Activated naive CD4-positive, alpha-beta T cell treated with anti-CD3 and anti-CD28 coated beads, Interleukin-2, amount 10 ng/mL, durations not matched to agents 7 days and 5 days (primary cell): ENCODE measurements around the gene CSK.
"Not testable (repeated sequence)": the region's sequence is repeated elsewhere in the genome, so short reads cannot be mapped to it uniquely, and the experiment has no call there.

Source experiments
- CTCF ChIA-PET: fragments of 350-600 bp; sonication (Branson Sonifier 250); formaldehyde crosslinking; loops from one replicate; lab custom pipeline; 2021; ENCODE audit warnings: antibody characterized with exemption; lab: Charles Lee
- DNase-seq: peaks from one replicate; pipeline ENCODE4 v3.0.0-alpha.2; 2020
- H3K27ac Mint-ChIP-seq: one replicate; pipeline ENCODE4 v1.8.0; 2021; ENCODE audit warnings: mild to moderate bottlenecking, moderate library complexity, mixed read lengths
- H3K27me3 Mint-ChIP-seq: one replicate; pipeline ENCODE4 v1.8.0; 2021; ENCODE audit warnings: mild to moderate bottlenecking, mixed read lengths
- H3K36me3 Mint-ChIP-seq: one replicate; pipeline ENCODE4 v1.8.0; 2021; ENCODE audit warnings: mixed read lengths
- H3K4me1 Mint-ChIP-seq: one replicate; pipeline ENCODE4 v1.8.0; 2021; ENCODE audit warnings: mixed read lengths
- H3K4me3 Mint-ChIP-seq: one replicate; pipeline ENCODE4 v1.8.0; 2021; ENCODE audit warnings: mild to moderate bottlenecking, moderate library complexity, mixed read lengths
- H3K9me3 Mint-ChIP-seq: one replicate; pipeline ENCODE4 v1.8.0; 2021; ENCODE audit warnings: mixed read lengths

The CSK gene

DNA sequence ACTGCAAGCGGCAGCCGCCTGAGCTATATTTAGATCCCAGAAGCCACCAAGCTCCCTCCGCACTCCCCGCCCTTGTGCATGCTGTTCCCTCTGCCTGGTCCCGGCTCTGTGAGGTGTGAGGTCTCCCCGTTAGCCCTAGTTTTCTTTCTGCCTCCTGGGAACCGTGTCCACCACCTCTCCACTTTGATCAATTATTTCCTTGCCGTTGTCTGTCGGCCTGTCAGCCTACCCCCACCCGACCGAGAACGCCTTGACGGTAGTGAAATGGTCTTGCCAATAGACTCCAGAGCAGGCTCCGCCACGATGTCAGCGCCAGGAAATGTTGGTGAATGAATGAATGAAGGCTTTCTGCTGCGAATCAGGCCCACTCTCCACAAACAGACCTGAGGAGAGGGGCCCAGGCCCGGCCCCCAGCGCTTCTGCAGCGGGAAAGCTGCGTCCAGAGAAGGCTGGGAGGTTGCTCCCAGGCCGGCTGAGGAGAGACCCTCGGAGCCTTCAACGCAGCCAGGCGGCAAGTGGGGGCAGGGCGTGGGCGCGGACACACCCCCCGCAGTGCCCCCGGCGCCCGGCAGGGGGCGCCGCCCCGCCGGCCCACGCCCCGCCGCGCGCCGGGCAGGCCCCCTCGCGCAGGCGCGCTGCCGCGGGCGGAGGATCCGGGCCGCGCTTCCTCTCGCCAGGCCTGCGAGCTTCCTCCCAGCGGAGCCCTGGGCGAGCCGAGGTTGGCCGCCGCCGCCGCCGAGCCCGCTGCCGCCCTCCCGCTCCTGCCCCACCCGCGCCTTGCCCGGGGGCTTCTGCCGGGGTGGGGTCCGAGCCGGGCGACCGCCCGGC lies at the start of gene CSK:
Gene CSK (plus strand): TSS at position 650 of the 828 bp plus-strand sequence. CDS start 16,218 bp downstream, outside the sequence.
- H3K4me3 Mint-ChIP-seq: peak within 1 kb of the TSS; percentile 91
- peaks cover 33% of the 10 kb centered on the region for H3K36me3 Mint-ChIP-seq
- peak within 1 kb of the TSS; percentile 99 for H3K27ac Mint-ChIP-seq
- CTCF ChIA-PET: interaction anchor here (0.6 to 23.0 kb wide), 8 partner anchors 11 to 168 kb away, joined by 3 to 880 read pairs (median 5); no protein-coding TSS in a partner anchor
- H3K4me1 Mint-ChIP-seq: peaks cover 62% of the 10 kb centered on the region
- H3K27me3 Mint-ChIP-seq: no peaks in the 10 kb centered on the region
- DNase-seq: peak; percentile 80
- H3K9me3 Mint-ChIP-seq: no peaks in the 10 kb centered on the region

DNA sequence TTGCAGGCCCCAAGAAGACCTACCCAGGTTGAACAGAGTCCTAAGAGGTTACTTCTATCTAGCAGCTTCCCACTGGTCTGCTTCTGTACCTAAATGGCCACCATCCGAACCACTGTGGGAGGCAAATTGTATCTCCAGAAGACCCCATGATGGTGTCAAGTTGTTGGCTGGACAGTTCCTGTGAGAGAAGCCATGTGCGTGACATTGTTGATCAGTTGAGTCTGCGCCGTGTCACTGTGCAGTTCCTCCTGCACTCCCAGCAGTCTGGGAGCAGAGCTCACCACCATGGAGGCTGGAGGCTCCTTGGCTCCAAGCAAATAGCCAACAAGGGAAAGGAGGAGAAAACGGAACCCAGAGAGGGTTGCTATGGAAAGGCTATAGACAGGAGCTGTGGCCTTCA lies 49.0 kb upstream of the CSK start:
- Mint-ChIP-seq H3K27ac (no peak overlapping the region), H3K4me3 (no peak overlapping the region), H3K36me3 (no peaks in the 10 kb centered on the region), H3K4me1 (peaks cover 7% of the 10 kb centered on the region), H3K9me3 (peaks cover 5% of the 10 kb centered on the region), H3K27me3 (peaks cover 43% of the 10 kb centered on the region)
- no peak for DNase-seq
- CTCF ChIA-PET: no interaction called here

DNA sequence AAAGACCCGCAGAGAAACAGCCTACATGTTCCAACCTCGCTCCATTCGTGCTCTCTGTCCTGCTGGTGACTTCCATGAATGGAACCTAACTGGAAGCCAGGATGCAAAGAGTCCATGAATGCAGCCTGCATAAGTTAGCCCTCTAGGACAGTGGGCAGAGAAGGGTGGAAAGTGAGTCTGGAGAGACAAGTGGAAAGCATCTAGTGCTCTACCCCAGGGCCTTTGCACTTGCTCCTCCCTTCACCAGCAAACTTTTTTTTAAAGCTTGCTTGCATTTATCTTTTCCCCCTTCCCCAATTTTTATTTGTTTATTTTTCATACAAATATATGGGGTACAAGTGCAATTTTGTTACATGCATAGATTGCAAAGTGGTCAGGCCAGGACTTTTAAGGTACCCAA lies 48.6 kb upstream of the CSK start:
- Mint-ChIP-seq H3K27ac (no peak overlapping the region), H3K36me3 (no peaks in the 10 kb centered on the region), H3K4me3 (no peak overlapping the region), H3K9me3 (peaks cover 9% of the 10 kb centered on the region), H3K27me3 (peaks cover 40% of the 10 kb centered on the region), H3K4me1 (peaks cover 7% of the 10 kb centered on the region)
- CTCF ChIA-PET: no interaction called here
- no peak for DNase-seq

- CTCF ChIA-PET: no interaction called here
- Mint-ChIP-seq H3K27ac (no peak overlapping the region), H3K4me3 (no peak overlapping the region), H3K27me3 (peaks cover 45% of the 10 kb centered on the region), H3K36me3 (no peaks in the 10 kb centered on the region), H3K4me1 (peaks cover 3% of the 10 kb centered on the region), H3K9me3 (peaks cover 10% of the 10 kb centered on the region)
- no peak for DNase-seq
Measured at GRCh38 chr15:74735305-74735704, 46.6 kb upstream of the CSK start.

DNA sequence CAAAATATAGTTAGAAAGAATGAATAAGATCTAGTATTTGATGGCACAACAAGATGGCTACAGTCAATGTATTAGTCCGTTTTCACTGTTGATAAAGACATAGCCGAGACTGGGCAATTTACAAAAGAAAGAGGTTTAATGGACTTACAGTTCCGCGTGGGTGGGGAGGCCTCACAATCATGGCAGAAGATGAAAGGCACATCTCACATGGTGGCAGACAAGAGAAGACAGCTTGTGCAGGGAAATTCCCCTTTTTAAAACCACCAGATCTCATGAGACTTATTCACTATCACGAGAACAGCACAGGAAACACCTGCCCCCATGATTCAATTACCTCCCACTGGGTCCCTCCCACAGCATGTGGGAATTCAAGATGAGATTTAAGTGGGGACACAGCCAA lies 43.6 kb upstream of the CSK start:
- DNase-seq, H3K36me3 Mint-ChIP-seq: not testable (repeated sequence)
- peaks cover 44% of the 10 kb centered on the region for H3K27me3 Mint-ChIP-seq

DNA sequence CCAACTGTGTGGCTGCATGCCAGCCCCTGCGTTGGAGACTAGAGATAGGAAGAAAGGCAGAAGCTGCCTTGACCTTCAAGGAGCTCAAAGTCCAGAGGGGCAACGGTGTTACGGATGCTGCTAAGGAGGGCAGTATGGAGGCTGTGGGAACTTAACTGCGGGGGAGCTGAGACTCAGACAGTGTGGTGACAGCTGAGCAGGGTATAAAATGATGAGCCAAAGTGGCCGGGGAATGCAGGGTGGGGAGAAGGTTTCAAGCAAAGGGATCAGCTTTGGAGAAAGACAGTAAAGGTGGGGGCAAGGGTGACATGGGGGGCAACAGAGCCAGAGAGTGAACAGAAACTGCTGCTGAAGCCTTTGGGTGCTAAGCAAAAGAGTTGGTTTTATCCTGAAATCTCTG lies 39.5 kb upstream of the CSK start:
- H3K4me3 Mint-ChIP-seq: no peak overlapping the region
- peaks cover 3% of the 10 kb centered on the region for H3K4me1 Mint-ChIP-seq
- CTCF ChIA-PET: interaction anchor here (0.7 to 1.2 kb wide), 2 partner anchors 79 to 99 kb away, joined by 3 read pairs; no protein-coding TSS in a partner anchor
- DNase-seq: no peak
- no peak overlapping the region for H3K27ac Mint-ChIP-seq
- H3K9me3 Mint-ChIP-seq: peaks cover 12% of the 10 kb centered on the region
- peaks cover 22% of the 10 kb centered on the region for H3K27me3 Mint-ChIP-seq
- no peaks in the 10 kb centered on the region for H3K36me3 Mint-ChIP-seq

More for the DNA sequence above, 43.6 kb upstream of the CSK start:
- H3K4me3 Mint-ChIP-seq, H3K27ac Mint-ChIP-seq, H3K4me1 Mint-ChIP-seq, CTCF ChIA-PET: not testable (repeated sequence)
- peaks cover 15% of the 10 kb centered on the region for H3K9me3 Mint-ChIP-seq

- no peak overlapping the region for H3K27ac Mint-ChIP-seq
- CTCF ChIA-PET: no interaction called here
- peaks cover 5% of the 10 kb centered on the region for H3K9me3 Mint-ChIP-seq
- no peaks in the 10 kb centered on the region for H3K36me3 Mint-ChIP-seq
- H3K4me1 Mint-ChIP-seq: no peaks in the 10 kb centered on the region
- no peak for DNase-seq
- peaks cover 21% of the 10 kb centered on the region for H3K27me3 Mint-ChIP-seq
- H3K4me3 Mint-ChIP-seq: no peak overlapping the region
Measured at GRCh38 chr15:74746389-74746788, 35.5 kb upstream of the CSK start.

- Mint-ChIP-seq H3K4me3 (no peak within 1 kb of the TSS), H3K27me3 (peaks cover 17% of the 10 kb centered on the region), H3K27ac (no peak within 1 kb of the TSS), H3K36me3 (no peaks in the 10 kb centered on the region), H3K9me3 (no peaks in the 10 kb centered on the region), H3K4me1 (no peaks in the 10 kb centered on the region)
- DNase-seq: no peak
- CTCF ChIA-PET: interaction anchor here (1.3 kb wide), 1 partner anchor 113 kb away, joined by 5 read pairs; no protein-coding TSS in a partner anchor
Measured at GRCh38 chr15:74748322-74748946, 33.4 kb upstream of the CSK start, which contains the start of gene CYP1A2. Gene CYP1A2 (plus strand): TSS chr15:74748845. CDS start chr15:74749739, 894 bp downstream.

DNA sequence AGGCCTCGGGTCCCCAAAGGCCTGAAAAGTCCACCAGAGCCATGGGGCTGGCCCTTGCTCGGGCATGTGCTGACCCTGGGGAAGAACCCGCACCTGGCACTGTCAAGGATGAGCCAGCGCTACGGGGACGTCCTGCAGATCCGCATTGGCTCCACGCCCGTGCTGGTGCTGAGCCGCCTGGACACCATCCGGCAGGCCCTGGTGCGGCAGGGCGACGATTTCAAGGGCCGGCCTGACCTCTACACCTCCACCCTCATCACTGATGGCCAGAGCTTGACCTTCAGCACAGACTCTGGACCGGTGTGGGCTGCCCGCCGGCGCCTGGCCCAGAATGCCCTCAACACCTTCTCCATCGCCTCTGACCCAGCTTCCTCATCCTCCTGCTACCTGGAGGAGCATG lies 32.0 kb upstream of the CSK start:
- Mint-ChIP-seq H3K27ac (no peak overlapping the region), H3K27me3 (peaks cover 23% of the 10 kb centered on the region), H3K4me1 (no peaks in the 10 kb centered on the region), H3K36me3 (no peaks in the 10 kb centered on the region), H3K4me3 (no peak overlapping the region), H3K9me3 (no peaks in the 10 kb centered on the region)
- DNase-seq: no peak
- CTCF ChIA-PET: no interaction called here

GRCh38 chr15:74750751-74751150 lies 31.1 kb upstream of the CSK start:
- Mint-ChIP-seq H3K36me3 (no peaks in the 10 kb centered on the region), H3K9me3 (no peaks in the 10 kb centered on the region), H3K4me3 (no peak overlapping the region), H3K27me3 (peaks cover 30% of the 10 kb centered on the region), H3K27ac (no peak overlapping the region), H3K4me1 (no peaks in the 10 kb centered on the region)
- DNase-seq: no peak
- CTCF ChIA-PET: interaction anchor here (2.0 kb wide), 1 partner anchor 119 kb away, joined by 5 read pairs; no protein-coding TSS in a partner anchor

DNA sequence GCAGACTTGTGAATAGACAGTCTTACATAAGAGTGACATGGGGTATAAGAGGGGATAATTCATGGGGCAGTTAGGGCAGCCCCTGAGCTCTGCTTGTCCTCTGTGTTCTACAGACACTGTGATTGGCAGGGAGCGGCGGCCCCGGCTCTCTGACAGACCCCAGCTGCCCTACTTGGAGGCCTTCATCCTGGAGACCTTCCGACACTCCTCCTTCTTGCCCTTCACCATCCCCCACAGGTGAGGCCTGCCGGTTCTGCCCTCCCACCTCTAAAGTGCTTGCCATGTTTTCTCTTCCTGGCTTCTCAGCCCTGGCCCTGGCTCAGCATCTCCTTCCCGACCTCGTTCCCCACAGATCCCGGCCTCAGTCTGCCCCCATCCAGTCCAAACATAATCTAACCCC lies 29.9 kb upstream of the CSK start:
- no peak for DNase-seq
- no peaks in the 10 kb centered on the region for H3K36me3 Mint-ChIP-seq
- H3K27me3 Mint-ChIP-seq: peaks cover 37% of the 10 kb centered on the region
- no peak overlapping the region for H3K4me3 Mint-ChIP-seq
- H3K27ac Mint-ChIP-seq: no peak overlapping the region
- no peaks in the 10 kb centered on the region for H3K4me1 Mint-ChIP-seq
- no peaks in the 10 kb centered on the region for H3K9me3 Mint-ChIP-seq
- CTCF ChIA-PET: interaction anchor here (1.0 to 2.0 kb wide), 2 partner anchors 116 to 120 kb away, joined by 4 to 5 read pairs; no protein-coding TSS in a partner anchor

DNA sequence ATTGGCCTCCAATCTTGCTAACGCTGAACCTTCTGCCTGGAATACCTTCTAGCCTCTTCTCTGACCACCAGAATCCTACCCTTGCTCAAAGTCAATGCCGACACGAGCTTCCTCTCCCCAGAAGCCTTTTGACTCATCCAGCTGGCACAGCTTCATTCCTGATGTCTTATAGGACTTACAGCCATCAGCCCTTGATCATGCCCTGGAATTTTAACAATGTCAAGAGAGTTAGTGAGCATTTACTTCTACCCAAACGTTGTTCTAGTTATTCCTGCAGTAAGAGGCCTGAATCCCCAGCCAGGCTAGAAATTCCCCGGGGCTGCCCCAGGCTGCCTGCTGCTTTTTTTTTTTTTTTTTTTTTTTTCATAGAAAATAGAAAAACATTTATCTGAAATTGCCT lies 29.3 kb upstream of the CSK start:
- Mint-ChIP-seq H3K4me1 (no peaks in the 10 kb centered on the region), H3K27me3 (peaks cover 37% of the 10 kb centered on the region), H3K36me3 (no peaks in the 10 kb centered on the region), H3K27ac (no peak overlapping the region), H3K4me3 (no peak overlapping the region), H3K9me3 (no peaks in the 10 kb centered on the region)
- CTCF ChIA-PET: interaction anchor here (2.0 kb wide), 1 partner anchor 121 kb away, joined by 5 read pairs; no protein-coding TSS in a partner anchor
- DNase-seq: no peak

DNA sequence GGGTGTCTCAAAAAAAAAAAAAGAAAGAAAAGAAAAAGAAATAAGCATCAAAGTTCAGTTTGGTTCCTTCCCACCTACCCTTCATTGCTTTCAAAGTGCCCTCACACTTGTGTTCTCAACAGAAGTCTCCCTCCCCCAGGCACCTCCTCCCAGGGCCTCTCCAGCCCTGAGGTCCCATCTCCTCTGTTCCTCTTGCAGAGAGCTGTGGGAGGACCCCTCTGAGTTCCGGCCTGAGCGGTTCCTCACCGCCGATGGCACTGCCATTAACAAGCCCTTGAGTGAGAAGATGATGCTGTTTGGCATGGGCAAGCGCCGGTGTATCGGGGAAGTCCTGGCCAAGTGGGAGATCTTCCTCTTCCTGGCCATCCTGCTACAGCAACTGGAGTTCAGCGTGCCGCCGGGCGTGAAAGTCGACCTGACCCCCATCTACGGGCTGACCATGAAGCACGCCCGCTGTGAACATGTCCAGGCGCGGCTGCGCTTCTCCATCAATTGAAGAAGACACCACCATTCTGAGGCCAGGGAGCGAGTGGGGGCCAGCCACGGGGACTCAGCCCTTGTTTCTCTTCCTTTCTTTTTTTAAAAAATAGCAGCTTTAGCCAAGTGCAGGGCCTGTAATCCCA lies 27.2 kb upstream of the CSK start:
- no peaks in the 10 kb centered on the region for H3K36me3 Mint-ChIP-seq

DNA sequence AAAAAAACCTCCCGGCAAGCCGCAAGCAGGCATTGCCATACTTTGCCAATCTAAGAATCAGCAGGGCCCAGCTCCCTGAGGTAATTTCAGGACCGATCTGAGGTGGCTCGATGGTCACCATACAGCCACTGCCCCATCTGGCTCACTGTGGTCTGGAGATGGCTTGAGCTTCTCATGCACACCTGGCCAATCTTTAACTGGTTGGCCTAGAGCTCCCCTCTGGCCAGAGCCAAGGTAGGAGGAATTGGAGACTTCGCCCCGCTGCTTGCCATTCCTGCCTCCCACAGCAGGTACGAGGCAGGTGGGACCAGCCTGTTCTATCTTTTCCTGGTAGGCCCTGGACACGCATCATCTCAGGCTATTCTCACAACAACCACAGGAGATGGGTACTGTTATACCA lies 23.1 kb upstream of the CSK start:
- H3K4me3 Mint-ChIP-seq: no peak overlapping the region
- H3K27ac Mint-ChIP-seq: no peak overlapping the region
- DNase-seq: no peak
- CTCF ChIA-PET: interaction anchor here (1.2 to 2.8 kb wide), 3 partner anchors 10 to 123 kb away, joined by 3 to 14 read pairs (median 5); no protein-coding TSS in a partner anchor
- H3K36me3 Mint-ChIP-seq: no peaks in the 10 kb centered on the region
- H3K4me1 Mint-ChIP-seq: peaks cover 17% of the 10 kb centered on the region
- H3K9me3 Mint-ChIP-seq: no peaks in the 10 kb centered on the region
- peaks cover 45% of the 10 kb centered on the region for H3K27me3 Mint-ChIP-seq

More for the DNA sequence above, 27.2 kb upstream of the CSK start:
- Mint-ChIP-seq H3K9me3 (no peaks in the 10 kb centered on the region), H3K4me1 (no peaks in the 10 kb centered on the region), H3K27me3 (peaks cover 36% of the 10 kb centered on the region), H3K4me3 (no peak overlapping the region), H3K27ac (no peak overlapping the region)
- no peak for DNase-seq
- CTCF ChIA-PET: no interaction called here
